ENCODE measurements around the gene PARVB.

The PARVB gene

DNA sequence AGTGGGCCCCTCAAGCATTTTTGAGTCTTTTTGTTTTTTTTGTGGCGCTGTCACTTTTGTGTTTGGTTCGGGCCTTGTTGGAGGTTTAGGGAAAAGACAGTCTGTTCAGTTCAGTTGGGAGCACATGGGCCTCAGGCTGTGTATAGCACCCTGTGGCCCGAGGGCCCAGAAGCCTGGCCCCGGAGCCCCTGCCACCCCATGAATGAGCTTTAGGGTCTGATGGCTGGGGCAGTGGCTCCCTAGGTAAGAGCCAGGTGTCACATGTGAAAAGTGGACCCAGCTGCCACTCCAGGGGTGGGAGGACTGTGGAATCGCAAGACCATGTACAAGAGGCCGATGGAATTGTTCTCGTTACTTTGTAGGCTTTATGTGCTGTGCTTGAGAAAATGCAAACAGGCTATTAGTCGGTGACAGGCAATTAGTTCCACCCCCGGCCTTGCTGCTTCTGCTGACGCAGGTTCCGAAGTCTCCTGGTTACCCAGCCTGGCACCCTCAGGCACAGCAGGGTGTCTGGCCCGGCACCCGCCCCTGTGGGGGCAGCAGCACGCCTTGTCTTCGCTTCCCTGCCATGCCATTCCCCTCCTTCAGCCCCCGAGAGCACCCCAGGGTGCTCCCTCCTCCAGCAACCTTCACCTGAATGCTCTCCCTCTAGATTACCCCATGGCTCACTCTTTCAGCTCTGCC lies 118.5 kb downstream of the PARVB start:
- no peak for DNase-seq

DNA sequence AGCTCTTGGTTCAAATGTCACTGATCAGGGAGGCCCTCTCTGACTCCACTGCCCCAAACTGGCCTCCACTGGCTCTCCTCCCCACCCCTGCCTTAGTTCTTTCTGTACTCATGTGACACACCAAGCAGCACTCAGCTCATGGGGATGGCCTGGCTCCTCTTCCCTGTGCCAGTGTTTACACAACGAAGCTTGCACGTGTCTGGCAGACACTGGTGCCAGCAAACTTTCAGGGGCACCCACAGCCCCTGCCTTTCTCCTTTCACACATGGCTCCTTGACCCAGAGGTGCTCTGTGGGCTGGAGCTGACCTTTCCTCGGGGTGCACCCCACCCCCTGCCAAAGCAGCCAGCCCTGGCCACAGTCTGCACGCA lies 119.0 kb downstream of the PARVB start:
- no peak for DNase-seq

GRCh38 chr22:44143579-44143978 lies 119.5 kb downstream of the PARVB start:
- DNase-seq, result no peak

- DNase-seq, result no peak
These were observed 120.0 kb downstream of the PARVB start for GRCh38 chr22:44144046-44144569.

DNA sequence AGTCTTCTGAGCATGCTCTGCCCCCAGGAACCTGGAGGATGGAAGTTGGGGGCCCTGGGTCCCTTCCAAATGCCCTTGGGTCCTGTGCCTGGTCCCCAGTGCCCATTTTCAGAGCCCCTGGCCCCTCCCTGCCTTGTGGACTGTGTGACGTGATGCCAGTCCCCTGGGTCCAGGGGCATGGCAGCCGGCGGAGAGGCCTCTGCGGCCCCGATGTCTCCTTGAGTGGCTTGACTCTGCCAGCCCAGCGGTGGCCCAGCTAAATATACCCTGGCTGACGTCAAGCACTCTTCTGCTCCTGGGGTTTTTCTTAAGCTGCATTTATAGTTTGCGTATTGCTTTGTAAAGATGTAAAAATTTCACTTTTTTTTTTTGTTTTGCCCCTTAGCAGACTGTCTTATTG lies 121.4 kb downstream of the PARVB start:
- DNase-seq, result no peak

- no peak for DNase-seq
These were observed 122.2 kb downstream of the PARVB start for GRCh38 chr22:44146088-44146861.

GRCh38 chr22:44147008-44147645 lies 123.0 kb downstream of the PARVB start:
- no peak for DNase-seq

GRCh38 chr22:44147821-44148574 lies 123.9 kb downstream of the PARVB start:
- DNase-seq, result no peak

GRCh38 chr22:44151676-44152075 lies 127.6 kb downstream of the PARVB start:
- no peak for DNase-seq

DNA sequence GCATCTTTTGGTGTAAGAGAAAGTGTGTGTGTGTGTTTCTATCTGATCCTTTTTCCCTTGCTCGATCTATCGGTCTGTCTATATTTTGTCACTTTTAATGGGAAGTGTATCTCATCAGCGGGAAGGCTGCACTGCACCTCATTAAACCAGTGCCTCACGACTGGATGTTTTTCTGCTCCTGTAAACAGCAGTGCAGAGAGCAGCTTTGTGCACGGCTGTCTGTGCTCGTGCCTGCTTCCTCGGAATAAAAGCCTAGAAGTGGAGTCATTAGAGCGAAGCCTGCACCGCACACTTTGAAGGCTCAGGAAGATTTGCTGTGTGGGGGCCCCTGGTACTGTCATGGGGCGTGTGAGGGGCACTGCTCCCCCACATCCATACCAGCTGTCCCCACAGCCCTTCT lies 129.6 kb downstream of the PARVB start:
- no peak for DNase-seq

- DNase-seq, result no peak
These were observed 130.4 kb downstream of the PARVB start for GRCh38 chr22:44154436-44154942.

GRCh38 chr22:44155115-44155514 lies 131.0 kb downstream of the PARVB start:
- DNase-seq, result no peak

- DNase-seq, result no peak
These were observed 134.0 kb downstream of the PARVB start for GRCh38 chr22:44157916-44158618.

DNA sequence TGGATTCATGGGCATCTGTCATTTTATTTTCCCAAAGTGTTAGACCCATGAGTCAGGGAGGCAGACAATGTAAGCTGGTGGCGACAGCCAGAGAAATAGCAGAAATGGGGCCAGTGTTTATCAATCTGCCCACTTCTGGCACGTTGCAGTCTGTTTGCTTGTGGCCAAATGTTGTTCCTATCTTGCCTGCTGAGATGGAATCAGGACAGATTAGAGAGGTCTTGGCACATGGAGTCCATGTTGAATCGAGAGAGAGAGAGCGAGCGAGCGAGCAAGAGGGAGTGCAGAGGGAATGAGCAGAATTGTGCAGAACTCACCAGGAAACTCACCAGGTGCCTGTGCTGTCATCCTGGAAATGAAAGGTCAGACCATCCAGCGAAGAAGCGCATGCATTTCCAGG lies 134.7 kb downstream of the PARVB start:
- no peak for DNase-seq

- DNase-seq, result no peak
These were observed 135.1 kb downstream of the PARVB start for GRCh38 chr22:44159221-44159620.

DNA sequence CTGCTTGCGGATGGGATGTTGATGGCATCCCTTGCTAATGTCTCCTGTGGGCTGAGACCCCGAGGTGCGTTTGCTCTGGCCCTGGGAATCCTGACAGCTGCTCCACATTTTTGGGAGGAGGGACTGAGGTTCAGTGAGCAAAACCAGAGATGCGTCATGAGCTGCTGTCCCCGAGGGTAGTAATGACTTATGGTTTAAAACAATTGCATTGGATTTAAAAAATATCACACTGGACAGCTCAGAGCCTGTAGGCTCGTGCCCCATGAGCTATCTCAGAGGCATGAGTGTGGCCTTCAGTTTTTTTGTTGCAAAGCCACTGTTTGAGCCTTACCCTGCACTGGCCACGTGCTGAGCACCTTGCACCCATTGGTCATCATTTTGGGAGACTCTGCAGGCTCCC lies 135.7 kb downstream of the PARVB start:
- no peak for DNase-seq

- no peak for DNase-seq
These were observed 136.3 kb downstream of the PARVB start for GRCh38 chr22:44160421-44160820.

- no peak for DNase-seq
These were observed 137.6 kb downstream of the PARVB start for GRCh38 chr22:44161673-44162072.

DNA sequence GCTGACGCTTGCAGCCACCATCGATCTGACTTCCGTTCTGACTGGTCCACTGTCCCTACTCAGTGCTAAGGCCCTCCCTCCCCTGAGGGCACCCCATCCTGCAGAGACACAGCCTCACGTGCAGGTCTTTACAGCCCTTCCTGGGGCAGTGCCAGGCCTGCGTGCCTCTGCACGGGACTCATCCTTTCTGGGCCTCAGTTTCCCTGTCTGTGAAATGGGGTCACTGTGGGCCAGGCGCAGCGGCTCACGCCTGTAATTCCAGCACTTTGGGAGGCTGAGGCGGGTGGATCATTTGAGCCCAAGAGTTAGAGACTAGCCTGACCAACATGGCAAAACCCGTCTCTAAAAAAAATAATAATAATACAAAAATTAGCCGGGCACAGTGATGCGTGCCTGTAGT lies 138.9 kb downstream of the PARVB start:
- DNase-seq, result no peak

GRCh38 chr22:44163536-44163935 lies 139.4 kb downstream of the PARVB start:
- no peak for DNase-seq

- DNase-seq, result no peak
These were observed 139.9 kb downstream of the PARVB start for GRCh38 chr22:44164031-44164430.

GRCh38 chr22:44165286-44165874 lies 141.3 kb downstream of the PARVB start:
- no peak for DNase-seq

Measured in effector CD8-positive, alpha-beta T cell (primary cell).